Suprapubic skin (tissue), 3 donors: ENCODE data around the gene GRM1.
"Not testable (repeated sequence)": the region's sequence is repeated elsewhere in the genome, so short reads cannot be mapped to it uniquely, and the experiment has no call there.

Source experiments
- POLR2AphosphoS5 ChIP-seq, 3 donors: sonication (generic); formaldehyde crosslinking; IDR thresholded peaks; one replicate each; pipeline ENCODE4 v1.6.1; 2017; ENCODE audit warnings: antibody characterized with exemption in 3 of 3
- TF ChIP-seq, protein P1 (sequence below), 2 donors: fragments of 200-600 bp in 1 of 2; fragments of 450-650 bp in 1 of 2; sonication (generic) in 1 of 2; IDR thresholded peaks; one replicate each; pipeline ENCODE4 v1.5.1; 2016 to 2019; ENCODE audit warnings: antibody characterized with exemption in 2 of 2, mild to moderate bottlenecking in 1 of 2, moderate library complexity in 1 of 2

DNA sequence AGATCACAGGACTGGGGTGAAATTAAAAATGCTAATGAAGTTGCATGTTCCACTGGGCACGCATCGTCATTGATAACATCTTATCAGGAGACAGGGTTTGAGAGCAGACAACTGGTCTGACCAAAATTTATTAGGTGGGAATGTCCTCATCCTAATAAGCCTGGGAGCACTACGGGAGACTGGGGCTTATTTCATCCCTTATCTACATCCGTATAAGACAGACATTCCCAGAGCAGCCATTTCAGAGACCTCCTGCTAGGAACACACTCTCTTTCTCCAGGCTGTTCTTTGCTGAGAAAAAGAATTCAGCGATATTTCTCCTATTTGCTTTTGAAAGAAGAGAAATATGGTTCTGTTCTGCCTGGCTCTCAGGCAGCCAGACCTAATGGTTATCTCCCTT, 214.8 kb downstream of the GRM1 start:
- not testable (repeated sequence) for TF ChIP-seq POLR2AphosphoS5 (IDR thresholded peaks at IDR 0.05)
- TF ChIP-seq, protein P1, sequence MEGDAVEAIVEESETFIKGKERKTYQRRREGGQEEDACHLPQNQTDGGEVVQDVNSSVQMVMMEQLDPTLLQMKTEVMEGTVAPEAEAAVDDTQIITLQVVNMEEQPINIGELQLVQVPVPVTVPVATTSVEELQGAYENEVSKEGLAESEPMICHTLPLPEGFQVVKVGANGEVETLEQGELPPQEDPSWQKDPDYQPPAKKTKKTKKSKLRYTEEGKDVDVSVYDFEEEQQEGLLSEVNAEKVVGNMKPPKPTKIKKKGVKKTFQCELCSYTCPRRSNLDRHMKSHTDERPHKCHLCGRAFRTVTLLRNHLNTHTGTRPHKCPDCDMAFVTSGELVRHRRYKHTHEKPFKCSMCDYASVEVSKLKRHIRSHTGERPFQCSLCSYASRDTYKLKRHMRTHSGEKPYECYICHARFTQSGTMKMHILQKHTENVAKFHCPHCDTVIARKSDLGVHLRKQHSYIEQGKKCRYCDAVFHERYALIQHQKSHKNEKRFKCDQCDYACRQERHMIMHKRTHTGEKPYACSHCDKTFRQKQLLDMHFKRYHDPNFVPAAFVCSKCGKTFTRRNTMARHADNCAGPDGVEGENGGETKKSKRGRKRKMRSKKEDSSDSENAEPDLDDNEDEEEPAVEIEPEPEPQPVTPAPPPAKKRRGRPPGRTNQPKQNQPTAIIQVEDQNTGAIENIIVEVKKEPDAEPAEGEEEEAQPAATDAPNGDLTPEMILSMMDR (IDR thresholded peaks at IDR 0.05): not testable (repeated sequence)
